ENCODE measurements around the gene ATN1.
A peak's percentile ranks its signal among the peaks of the same experiment; 100 is the strongest.

Gene ATN1

DNA sequence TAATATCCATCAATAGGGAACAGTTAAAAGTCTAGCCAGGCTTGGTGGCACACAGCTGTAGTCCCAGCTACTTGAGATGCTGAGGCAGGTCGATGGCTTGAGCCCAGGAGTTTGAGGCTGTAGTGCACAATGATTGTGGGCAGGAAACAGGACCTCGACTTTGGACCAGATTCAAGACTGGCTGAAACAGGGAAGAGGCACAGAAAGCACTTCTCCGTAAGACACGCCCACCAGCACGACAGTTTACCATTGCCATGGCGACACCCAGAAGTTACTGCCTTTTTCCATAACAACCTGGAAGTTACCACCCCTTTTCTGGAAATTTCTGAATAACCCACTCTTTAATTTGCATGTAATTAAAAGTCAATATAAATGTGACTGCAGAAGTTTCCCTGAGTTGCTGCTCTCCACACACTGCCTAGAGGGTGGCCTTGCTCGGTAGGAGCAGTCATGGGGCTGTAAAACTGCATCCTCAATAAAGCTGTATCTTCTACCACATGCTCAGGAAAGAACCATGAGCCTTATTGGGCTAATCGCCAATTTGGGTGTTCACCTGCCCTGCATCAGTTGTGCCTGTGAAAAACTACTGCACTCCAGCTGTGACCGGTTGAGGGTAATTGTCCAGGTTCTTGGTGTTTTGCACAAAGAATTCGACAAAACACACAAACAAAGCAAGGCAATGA lies 27.8 kb upstream of the ATN1 start:
- TF ChIP-seq SPI1 (IDR thresholded peaks at IDR 0.05; ENCODE audit: borderline replicate concordance, low read depth) (no peak; the same call in 1 of the 2 replicates), GABPA (IDR thresholded peaks at IDR 0.05; ENCODE audit: low read depth) (no peak), POLR2AphosphoS5 (IDR thresholded peaks at IDR 0.05; ENCODE audit: low read depth) (no peak; the same call in 1 of the 2 replicates), CTCF (IDR thresholded peaks at IDR 0.05; ENCODE audit: insufficient read depth, low read length) (no peak)
- TF ChIP-seq, protein P1, sequence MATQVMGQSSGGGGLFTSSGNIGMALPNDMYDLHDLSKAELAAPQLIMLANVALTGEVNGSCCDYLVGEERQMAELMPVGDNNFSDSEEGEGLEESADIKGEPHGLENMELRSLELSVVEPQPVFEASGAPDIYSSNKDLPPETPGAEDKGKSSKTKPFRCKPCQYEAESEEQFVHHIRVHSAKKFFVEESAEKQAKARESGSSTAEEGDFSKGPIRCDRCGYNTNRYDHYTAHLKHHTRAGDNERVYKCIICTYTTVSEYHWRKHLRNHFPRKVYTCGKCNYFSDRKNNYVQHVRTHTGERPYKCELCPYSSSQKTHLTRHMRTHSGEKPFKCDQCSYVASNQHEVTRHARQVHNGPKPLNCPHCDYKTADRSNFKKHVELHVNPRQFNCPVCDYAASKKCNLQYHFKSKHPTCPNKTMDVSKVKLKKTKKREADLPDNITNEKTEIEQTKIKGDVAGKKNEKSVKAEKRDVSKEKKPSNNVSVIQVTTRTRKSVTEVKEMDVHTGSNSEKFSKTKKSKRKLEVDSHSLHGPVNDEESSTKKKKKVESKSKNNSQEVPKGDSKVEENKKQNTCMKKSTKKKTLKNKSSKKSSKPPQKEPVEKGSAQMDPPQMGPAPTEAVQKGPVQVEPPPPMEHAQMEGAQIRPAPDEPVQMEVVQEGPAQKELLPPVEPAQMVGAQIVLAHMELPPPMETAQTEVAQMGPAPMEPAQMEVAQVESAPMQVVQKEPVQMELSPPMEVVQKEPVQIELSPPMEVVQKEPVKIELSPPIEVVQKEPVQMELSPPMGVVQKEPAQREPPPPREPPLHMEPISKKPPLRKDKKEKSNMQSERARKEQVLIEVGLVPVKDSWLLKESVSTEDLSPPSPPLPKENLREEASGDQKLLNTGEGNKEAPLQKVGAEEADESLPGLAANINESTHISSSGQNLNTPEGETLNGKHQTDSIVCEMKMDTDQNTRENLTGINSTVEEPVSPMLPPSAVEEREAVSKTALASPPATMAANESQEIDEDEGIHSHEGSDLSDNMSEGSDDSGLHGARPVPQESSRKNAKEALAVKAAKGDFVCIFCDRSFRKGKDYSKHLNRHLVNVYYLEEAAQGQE (IDR thresholded peaks at IDR 0.05; ENCODE audit: insufficient replicate concordance, low read depth): no peak
- peak; percentile 49 to 85 for DNase-seq (ENCODE audit: low read depth in 1 of 2, low spot score in 1 of 2)
- H3K4me3 ChIP-seq (replicated peaks; ENCODE audit: insufficient read depth, low read length): no peak overlapping the region
- peak overlapping the region; percentile 70 for H3K27ac ChIP-seq (replicated peaks)
- H3K27me3 ChIP-seq (ENCODE audit: insufficient read depth, poor library complexity, severe bottlenecking): no peaks in the 10 kb centered on the region

GRCh38 chr12:6902448-6902847 lies 25.3 kb upstream of the ATN1 start:
- DNase-seq (ENCODE audit: low read depth in 1 of 2, low spot score in 1 of 2): no peak
- Histone ChIP-seq H3K4me3 (replicated peaks; ENCODE audit: insufficient read depth, low read length) (no peak overlapping the region), H3K27me3 (ENCODE audit: insufficient read depth, poor library complexity, severe bottlenecking) (no peaks in the 10 kb centered on the region), H3K27ac (replicated peaks) (no peak overlapping the region)
- TF ChIP-seq SPI1 (IDR thresholded peaks at IDR 0.05; ENCODE audit: borderline replicate concordance, low read depth) (no peak), GABPA (IDR thresholded peaks at IDR 0.05; ENCODE audit: low read depth) (no peak), POLR2AphosphoS5 (IDR thresholded peaks at IDR 0.05; ENCODE audit: low read depth) (no peak), CTCF (IDR thresholded peaks at IDR 0.05; ENCODE audit: insufficient read depth, low read length) (no peak)
- TF ChIP-seq, protein P1 (IDR thresholded peaks at IDR 0.05; ENCODE audit: insufficient replicate concordance, low read depth): no peak

DNA sequence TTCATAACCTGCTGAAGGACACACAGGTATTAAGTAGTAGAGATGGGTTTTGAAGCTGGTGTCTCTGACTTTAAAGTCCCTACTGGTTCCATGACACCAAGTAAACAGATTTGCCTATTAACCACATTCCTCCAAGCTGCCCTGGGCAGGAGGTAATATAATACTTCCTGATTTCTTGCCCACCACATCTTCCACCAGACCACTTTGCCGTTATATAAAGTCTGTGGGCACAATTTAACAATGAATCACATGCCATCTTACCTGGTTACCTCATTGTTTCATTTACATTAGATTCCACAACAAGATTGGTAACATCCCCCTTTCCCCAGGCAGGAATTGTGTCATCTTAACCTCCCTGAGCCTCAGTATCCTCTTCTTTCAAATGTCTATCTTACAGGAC lies 24.0 kb upstream of the ATN1 start:
- Histone ChIP-seq H3K27me3 (ENCODE audit: insufficient read depth, poor library complexity, severe bottlenecking) (no peaks in the 10 kb centered on the region), H3K4me3 (replicated peaks; ENCODE audit: insufficient read depth, low read length) (no peak overlapping the region), H3K27ac (replicated peaks) (no peak overlapping the region; the same call in 1 of the 2 replicates)
- TF ChIP-seq GABPA (IDR thresholded peaks at IDR 0.05; ENCODE audit: low read depth): no peak
- no peak for TF ChIP-seq SPI1 (IDR thresholded peaks at IDR 0.05; ENCODE audit: borderline replicate concordance, low read depth)
- TF ChIP-seq, protein P1 (IDR thresholded peaks at IDR 0.05; ENCODE audit: insufficient replicate concordance, low read depth): no peak
- no peak for TF ChIP-seq CTCF (IDR thresholded peaks at IDR 0.05; ENCODE audit: insufficient read depth, low read length)
- TF ChIP-seq POLR2AphosphoS5 (IDR thresholded peaks at IDR 0.05; ENCODE audit: low read depth): no peak
- DNase-seq (ENCODE audit: low read depth in 1 of 2, low spot score in 1 of 2): no peak
